HS-5 (cell line): ENCODE measurements around the gene PCGF6.
A peak's percentile ranks its signal among the peaks of the same experiment; 100 is the strongest.
"Not testable (repeated sequence)": the region's sequence is repeated elsewhere in the genome, so short reads cannot be mapped to it uniquely, and the experiment has no call there.

Experiments
- DNase-seq: peaks from one replicate; pipeline ENCODE4 v3.0.0-alpha.2; 2012; ENCODE audit warnings: low read depth

PCGF6 gene, protein sequence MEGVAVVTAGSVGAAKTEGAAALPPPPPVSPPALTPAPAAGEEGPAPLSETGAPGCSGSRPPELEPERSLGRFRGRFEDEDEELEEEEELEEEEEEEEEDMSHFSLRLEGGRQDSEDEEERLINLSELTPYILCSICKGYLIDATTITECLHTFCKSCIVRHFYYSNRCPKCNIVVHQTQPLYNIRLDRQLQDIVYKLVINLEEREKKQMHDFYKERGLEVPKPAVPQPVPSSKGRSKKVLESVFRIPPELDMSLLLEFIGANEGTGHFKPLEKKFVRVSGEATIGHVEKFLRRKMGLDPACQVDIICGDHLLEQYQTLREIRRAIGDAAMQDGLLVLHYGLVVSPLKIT

GRCh38 chr10:103350517-103351260, at the start of gene PCGF6:
Gene PCGF6, minus strand, starts transcription at chr10:103351140. Its CDS starts 74 bp downstream, at chr10:103351066.
- no peak for DNase-seq

DNA sequence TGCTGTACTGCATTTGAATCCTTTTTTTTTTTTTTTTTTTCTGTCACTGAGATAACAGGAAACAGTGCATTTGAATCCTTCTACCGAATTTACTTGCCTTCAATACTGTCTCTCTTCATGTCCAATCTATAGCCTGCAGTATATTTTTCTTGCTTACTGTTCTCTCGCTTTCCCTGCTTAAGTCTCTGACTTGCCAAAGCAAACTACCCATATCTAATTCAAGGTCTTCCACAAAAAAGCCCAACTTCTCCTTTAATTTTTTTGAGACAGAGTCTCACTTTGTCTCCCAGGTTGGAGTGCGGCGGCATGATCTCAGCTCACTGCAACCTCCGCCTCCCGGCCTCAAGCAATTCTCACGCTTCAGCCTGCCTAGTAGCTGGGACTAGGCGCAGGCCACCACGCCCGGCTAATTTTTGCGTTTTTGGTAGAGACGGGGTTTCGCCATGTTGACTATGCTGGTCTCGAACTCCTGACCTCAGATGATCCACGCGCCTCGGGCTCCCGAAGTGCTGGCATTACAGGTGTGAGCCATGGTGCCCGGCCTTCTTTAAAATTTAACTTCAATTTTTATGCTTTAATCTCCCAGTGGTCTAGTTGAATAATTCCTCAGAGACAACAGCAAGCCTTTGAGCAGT, 46.4 kb upstream of the PCGF6 start:
- DNase-seq = no peak

- DNase-seq = no peak
These were observed 45.8 kb upstream of the PCGF6 start for GRCh38 chr10:103396789-103397087.

DNA sequence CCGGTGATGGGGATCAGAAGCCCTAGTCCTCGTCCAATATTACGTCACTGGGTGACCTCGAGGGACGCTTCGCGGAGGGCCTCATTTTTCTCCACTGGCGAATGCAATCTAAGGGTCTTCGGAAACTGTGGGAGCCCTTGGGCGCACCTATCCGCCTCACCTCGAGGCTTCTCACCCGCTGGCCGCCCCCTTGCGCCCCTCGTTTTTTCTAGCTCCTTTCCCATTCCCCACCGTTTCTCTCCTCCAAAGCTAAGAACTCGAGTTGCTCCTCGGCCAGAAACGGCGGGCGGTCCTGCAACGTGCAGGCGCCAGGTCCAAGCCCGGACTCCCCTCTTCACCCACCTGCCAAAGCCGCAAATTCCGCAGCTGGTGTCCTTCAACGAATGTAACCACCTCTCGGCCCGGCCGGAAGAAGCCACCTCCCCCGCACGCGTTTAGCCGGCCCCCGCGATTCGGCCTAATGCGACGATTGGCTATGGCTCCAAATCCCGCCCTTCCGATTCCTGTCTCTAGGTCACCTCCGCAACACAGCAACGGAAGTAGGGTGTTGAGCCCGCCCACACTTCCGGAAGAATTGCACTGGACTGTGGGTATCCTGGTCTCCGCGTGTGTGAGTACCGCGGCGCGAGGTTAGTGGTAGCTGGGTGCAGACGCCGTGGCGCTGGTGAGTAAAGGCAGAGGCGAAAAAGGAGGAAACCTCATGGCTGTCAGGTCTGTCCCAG, 45.3 kb upstream of the PCGF6 start, which contains the start of the genes ATP5MK and PDCD11:
ATP5MK (minus strand) TSS at position 409 of the 722 bp plus-strand sequence. CDS start 4,018 bp downstream, outside the sequence.
PDCD11 (plus strand) TSS at position 560 of the 722 bp plus-strand sequence. CDS start 1,801 bp downstream, outside the sequence.
- DNase-seq = peak; percentile 93

DNA sequence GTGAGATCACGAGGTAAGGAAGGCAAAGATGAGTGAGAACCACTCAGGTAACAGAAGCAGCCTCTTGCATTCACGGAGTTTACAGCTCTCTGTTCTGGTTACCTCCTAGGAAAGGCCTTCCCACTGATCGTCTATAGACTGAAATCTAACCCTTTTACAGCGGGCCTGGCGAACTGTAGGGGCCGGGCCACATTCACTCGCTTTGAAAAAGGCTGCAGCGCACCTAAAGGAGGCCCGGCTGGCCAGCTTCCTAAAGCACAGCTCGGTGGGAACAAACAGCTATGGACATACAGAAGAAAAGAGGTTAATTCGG, 44.8 kb upstream of the PCGF6 start:
- no peak for DNase-seq

DNA sequence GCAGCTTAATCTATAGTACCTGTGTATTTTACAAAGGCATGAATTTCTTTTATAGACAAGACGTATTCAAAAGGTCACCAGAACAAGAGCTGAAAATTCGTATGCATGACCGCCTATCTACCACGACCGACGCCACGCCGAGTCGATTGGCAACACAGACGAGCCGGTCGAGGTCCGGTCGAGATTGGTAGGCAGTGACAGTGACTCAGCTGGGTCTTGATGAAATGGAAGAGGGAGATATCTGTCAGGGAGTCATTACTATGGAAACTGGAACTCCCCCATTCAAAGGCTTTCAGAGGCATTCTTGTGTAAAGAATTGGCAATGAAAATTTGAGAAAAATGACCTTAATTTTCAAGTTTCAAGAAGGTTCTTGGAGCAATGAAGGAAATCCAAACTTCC, 43.2 kb upstream of the PCGF6 start:
- no peak for DNase-seq

- no peak for DNase-seq
These were observed 31.8 kb upstream of the PCGF6 start for GRCh38 chr10:103382769-103383168.

GRCh38 chr10:103374263-103374662, 23.3 kb upstream of the PCGF6 start:
- DNase-seq = no peak

DNA sequence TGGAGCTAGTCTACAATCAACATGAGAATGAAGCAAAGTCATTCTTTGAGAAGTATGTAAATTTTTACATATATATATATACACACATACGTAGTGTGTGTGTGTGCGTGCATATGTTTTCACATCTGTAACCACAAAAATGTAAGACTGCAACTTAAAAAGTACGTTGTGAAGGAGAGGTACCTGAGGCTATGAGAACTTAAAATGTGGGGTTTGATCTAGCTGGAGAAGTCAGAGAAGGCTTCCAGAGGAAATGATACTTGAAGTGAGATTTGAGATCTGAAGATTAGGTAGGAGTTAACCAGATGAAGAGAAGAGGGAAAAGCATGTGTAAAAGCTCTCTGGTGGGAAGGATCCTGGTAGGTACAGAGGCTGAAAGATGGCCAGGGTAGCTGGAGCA, 22.6 kb upstream of the PCGF6 start:
- no peak for DNase-seq

- peak; percentile 83 for DNase-seq
These were observed 17.0 kb upstream of the PCGF6 start, which contains the start of gene TAF5 for GRCh38 chr10:103367782-103368518. Gene TAF5, plus strand, starts transcription at chr10:103367976. Its CDS starts 14 bp downstream, at chr10:103367990.

DNA sequence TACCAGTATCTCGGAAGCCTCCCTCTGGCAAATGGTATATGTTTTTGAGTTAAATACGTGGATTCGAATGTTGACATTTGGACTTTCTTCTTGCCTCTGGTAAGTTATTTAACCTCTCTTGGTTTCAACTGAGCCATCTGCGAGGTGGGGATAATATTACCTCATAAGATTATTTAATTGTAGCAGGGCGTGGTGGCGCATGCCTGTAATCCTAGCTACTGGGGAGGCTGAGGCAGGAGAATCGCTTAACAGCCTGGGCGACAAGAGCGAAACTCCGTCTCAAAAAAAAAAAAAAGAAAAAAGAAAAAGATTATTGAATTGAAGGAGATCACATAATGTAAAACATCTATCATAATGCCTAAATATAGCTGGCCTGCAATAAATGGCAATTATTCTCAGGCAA, 16.4 kb upstream of the PCGF6 start:
- no peak for DNase-seq

DNA sequence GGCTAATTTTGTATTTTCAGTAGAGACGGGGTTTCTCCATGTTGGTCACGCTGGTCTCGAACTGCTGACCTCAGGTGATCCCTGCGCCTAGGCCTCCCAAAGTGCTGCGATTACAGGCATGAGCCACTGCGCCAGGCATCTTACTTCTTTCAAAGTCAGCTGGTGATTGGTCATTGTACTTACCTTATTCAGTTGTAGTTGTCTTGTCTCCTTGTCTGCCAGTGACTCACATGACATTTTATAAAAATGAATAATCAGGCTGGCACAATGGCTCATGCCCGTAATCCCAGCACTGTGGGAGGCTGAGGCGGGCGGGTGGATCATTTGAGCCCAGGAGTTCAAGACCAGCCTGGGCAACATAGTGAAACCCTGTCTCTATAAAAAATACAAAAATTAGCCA, 9.9 kb upstream of the PCGF6 start:
- DNase-seq = not testable (repeated sequence)

GRCh38 chr10:103359493-103359892, 8.6 kb upstream of the PCGF6 start:
- DNase-seq = not testable (repeated sequence)

- DNase-seq = no peak
These were observed 5.1 kb upstream of the PCGF6 start for GRCh38 chr10:103355906-103356599.

- not testable (repeated sequence) for DNase-seq
These were observed 3.6 kb upstream of the PCGF6 start for GRCh38 chr10:103354567-103354966.

GRCh38 chr10:103353281-103353680, 2.3 kb upstream of the PCGF6 start:
- no peak for DNase-seq

GRCh38 chr10:103350175-103350516, 794 bp downstream of the PCGF6 start:
- no peak for DNase-seq

- DNase-seq = no peak
These were observed 14.6 kb downstream of the PCGF6 start for GRCh38 chr10:103336370-103336769.

DNA sequence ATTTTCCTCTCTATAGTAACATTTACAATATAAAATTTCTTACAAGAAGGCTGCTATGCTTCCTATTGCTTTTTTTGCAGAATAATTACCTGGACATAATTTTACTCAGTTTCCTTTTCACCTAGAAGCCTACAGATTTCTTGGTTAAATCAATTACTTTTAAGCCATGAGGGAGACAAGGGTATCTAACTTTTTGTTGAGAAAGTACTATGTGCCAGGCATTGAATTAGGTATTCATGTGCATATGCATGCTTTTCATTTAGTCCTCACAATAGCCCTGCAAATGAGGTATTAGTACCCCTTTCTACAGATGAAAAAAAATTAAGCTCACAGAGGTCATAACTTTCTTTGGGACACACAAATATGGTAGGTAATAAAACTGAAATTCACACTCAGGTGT, 16.4 kb downstream of the PCGF6 start:
- no peak for DNase-seq

DNA sequence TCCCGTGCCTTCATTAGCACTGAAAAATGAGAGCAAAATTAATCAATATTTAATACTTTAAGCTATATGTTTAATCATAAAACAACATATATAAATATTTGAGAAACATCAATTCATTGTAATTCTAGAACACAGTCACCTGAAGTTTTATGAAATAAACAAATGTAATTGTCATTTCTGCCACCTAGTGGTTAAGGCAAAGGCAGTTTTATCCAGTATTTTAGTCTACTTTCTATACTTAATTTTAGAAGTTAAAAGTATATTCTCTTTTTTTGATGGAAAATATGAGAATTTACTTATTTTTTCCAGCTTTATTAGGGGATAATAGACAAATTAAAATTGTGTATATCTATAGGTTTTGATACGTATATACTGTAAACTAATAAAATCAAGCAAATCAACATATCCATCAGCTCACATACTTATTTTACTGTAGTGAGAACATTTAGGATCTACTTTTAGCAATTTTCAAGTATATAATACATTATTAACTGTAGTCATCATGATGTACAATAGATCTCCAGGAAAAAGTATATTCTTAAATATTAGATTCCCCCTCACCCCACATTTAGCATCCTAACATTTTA, 16.9 kb downstream of the PCGF6 start:
- DNase-seq = peak; percentile 15

GRCh38 chr10:103327906-103328305, 23.0 kb downstream of the PCGF6 start:
- no peak for DNase-seq
